ENCODE measurements around the gene TAL1.

TAL1 gene

GRCh38 chr1:47223921-47224675 is 7.9 kb downstream of the TAL1 start:
- TF ChIP-seq, protein P1, sequence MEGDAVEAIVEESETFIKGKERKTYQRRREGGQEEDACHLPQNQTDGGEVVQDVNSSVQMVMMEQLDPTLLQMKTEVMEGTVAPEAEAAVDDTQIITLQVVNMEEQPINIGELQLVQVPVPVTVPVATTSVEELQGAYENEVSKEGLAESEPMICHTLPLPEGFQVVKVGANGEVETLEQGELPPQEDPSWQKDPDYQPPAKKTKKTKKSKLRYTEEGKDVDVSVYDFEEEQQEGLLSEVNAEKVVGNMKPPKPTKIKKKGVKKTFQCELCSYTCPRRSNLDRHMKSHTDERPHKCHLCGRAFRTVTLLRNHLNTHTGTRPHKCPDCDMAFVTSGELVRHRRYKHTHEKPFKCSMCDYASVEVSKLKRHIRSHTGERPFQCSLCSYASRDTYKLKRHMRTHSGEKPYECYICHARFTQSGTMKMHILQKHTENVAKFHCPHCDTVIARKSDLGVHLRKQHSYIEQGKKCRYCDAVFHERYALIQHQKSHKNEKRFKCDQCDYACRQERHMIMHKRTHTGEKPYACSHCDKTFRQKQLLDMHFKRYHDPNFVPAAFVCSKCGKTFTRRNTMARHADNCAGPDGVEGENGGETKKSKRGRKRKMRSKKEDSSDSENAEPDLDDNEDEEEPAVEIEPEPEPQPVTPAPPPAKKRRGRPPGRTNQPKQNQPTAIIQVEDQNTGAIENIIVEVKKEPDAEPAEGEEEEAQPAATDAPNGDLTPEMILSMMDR (conservative IDR thresholded peaks at IDR 0.05) = no peak
- H3K27ac ChIP-seq = no peak overlapping the region

GRCh38 chr1:47223174-47223920 is 8.7 kb downstream of the TAL1 start:
- TF ChIP-seq, protein P1 (conservative IDR thresholded peaks at IDR 0.05) = no peak
- no peak overlapping the region for H3K27ac ChIP-seq

GRCh38 chr1:47222476-47222875 is 9.5 kb downstream of the TAL1 start:
- TF ChIP-seq, protein P1 (conservative IDR thresholded peaks at IDR 0.05) = no peak
- no peak overlapping the region for H3K27ac ChIP-seq

DNA sequence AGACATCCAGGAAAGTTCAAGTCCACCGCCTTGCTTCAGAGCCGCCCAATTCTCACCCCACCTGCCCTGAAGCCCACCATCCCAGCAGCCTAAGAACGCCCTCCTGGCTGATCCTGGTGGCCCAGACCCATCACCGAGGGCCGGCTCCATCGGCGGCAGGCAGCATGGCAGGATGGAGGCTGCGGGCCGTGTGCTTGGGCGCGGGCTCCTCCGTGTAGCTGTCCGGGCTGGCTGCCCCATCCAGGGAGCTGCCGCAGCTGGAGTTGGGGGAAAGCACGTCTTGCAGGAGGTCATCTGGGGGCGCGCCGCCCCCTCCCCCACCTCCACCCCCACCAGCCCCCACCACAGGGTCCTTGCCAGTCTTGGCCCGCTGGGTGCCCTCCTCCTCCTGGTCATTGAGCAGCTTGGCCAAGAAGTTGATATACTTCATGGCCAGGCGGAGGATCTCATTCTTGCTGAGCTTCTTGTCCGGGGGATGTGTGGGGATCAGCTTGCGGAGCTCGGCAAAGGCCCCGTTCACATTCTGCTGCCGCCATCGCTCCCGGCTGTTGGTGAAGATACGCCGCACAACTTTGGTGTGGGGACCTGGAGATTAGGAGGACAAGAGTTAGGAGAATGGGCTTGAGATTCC is 12.3 kb downstream of the TAL1 start:
- TF ChIP-seq, protein P1 (conservative IDR thresholded peaks at IDR 0.05) = no peak

DNA sequence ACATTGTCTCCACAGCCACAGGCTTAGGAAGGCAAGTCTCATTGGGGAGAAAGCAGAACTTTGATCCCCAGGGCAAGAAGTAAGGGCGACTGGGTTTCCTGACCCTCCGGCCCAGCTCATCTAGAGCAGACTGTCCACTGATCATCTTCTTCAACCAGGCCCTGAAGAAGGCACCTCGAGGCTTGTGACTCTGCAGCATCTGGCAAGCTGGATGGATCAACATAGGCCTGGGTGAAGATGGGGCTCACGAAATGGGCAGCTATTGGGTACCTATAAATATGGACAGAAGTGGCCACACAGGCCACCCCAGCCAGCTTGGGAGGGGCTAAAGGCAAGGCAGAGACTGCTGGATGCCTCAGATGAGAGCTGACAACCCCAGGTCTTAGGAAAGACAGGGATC is 13.0 kb downstream of the TAL1 start:
- TF ChIP-seq, protein P1 (conservative IDR thresholded peaks at IDR 0.05) = no peak
- H3K27ac ChIP-seq = no peak overlapping the region

More for the DNA sequence above, 12.3 kb downstream of the TAL1 start:
- H3K27ac ChIP-seq = no peak overlapping the region

GRCh38 chr1:47216278-47217059 is 15.6 kb downstream of the TAL1 start:
- TF ChIP-seq, protein P1 (conservative IDR thresholded peaks at IDR 0.05) = no peak
- no peak overlapping the region for H3K27ac ChIP-seq
